GM08714 (cell line): ENCODE data around the gene TPPP3.

Experiments
- H3K4me3 ChIP-seq: fragments of 200-500 bp; sonication (Bioruptor generic); 2 replicates; pipeline ENCODE4 v1.5.1; 2014; ENCODE audit warnings: mild to moderate bottlenecking, low read length, inconsistent platforms
- ZNF274 ChIP-seq: IDR thresholded peaks from 2 replicates; pipeline ENCODE4 v1.6.1; 2012; ENCODE audit warnings: mild to moderate bottlenecking, low read depth, low read length

TPPP3 gene

GRCh38 chr16:67393111-67393787 lies at the start of gene TPPP3:
Gene TPPP3, minus strand, starts transcription at chr16:67393498. Its CDS starts 2,387 bp downstream, at chr16:67391111.
- no peak for TF ChIP-seq ZNF274
- H3K4me3 ChIP-seq = no peak within 1 kb of the TSS

DNA sequence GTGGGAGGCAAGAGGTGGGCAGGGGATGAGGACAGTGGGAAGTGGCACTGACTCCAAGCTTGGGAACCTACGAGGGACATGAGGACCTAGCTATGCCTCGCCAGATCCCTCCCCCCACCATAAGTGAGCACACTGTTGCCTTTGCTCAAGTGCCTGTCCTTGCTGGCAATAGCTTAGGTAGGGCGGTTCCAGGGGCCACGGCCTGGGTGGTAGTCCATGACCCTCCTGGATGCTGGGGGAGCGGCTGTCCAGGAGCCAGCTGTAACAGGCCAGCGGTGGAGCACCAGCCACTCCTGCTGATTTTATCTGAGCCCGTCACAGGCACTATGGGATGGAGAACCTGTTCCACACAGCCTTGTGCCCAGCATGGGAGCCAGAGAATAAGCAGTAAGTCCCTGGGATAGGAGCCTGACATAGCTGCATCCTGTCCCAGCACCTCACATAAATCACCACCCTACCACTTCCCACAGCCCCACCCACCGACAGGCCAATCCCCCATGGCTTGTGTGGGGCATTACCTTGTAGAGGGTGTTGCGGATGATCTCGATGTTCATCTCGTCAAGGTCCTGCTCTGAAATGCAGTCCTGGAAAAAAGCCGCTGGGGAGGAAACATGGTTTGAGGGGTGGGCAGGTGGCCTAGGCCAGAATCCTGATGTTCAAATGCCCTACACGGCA lies 49.4 kb upstream of the TPPP3 start:
- no peak overlapping the region for H3K4me3 ChIP-seq
- TF ChIP-seq ZNF274 = no peak

- H3K4me3 ChIP-seq = no peak overlapping the region
- TF ChIP-seq ZNF274 = no peak
Observed at GRCh38 chr16:67441907-67442306, 48.6 kb upstream of the TPPP3 start.

GRCh38 chr16:67441271-67441753 lies 48.0 kb upstream of the TPPP3 start:
- H3K4me3 ChIP-seq = no peak overlapping the region
- no peak for TF ChIP-seq ZNF274

- H3K4me3 ChIP-seq = no peak overlapping the region
- TF ChIP-seq ZNF274 = no peak
Observed at GRCh38 chr16:67438824-67439393, 45.6 kb upstream of the TPPP3 start.

DNA sequence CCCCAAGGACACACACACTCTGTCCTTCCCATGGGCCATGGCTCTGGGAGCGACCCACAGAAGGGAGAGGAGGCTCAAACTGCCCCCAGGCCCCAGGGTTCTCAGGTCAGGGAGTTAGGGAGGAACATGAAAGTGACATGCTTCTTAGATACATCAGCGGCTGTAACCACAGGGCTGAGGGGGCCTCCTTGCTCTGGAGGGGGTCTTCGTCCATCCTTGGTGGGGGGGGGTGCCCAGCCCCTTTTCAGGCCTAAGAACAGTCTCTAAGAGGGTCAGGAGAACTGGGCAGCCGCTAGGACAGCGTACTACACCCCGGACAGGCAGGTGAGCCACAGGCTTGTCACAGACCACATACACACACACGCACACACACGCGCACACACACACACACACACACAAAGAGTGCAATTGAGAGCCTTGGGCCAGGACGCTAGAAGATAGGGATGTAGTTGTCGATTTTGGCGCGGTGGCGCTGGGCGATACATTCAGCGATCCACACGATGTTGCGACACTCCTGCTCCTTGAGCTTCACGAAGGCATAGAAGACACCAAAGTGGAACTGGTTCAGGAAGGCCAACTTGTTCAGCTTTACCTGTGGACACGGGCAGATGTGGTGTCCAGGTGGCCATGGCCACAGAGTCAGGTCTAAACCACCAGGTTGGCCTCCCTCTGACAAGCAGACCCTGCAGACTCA lies 44.9 kb upstream of the TPPP3 start:
- no peak overlapping the region for H3K4me3 ChIP-seq
- no peak for TF ChIP-seq ZNF274

DNA sequence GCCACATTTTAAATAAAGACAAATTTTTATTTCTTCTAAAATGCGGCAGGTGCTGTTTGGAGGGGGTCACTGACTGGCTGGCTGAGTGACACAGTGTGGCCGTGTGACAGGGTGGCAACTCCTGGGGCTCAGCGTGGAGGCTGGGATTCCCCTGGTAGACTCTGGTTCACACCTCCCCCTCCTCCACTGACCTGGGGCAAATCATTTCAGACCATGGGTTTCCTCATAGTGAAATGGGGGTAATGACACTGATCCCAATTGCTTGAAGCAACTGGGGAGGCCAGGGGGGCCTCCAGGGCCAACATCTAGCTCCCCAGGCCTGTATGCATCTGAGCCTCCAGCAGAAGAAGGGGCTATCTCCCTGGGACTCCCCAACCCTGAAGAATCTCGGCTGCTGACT lies 44.2 kb upstream of the TPPP3 start:
- TF ChIP-seq ZNF274 = no peak
- H3K4me3 ChIP-seq = no peak overlapping the region

DNA sequence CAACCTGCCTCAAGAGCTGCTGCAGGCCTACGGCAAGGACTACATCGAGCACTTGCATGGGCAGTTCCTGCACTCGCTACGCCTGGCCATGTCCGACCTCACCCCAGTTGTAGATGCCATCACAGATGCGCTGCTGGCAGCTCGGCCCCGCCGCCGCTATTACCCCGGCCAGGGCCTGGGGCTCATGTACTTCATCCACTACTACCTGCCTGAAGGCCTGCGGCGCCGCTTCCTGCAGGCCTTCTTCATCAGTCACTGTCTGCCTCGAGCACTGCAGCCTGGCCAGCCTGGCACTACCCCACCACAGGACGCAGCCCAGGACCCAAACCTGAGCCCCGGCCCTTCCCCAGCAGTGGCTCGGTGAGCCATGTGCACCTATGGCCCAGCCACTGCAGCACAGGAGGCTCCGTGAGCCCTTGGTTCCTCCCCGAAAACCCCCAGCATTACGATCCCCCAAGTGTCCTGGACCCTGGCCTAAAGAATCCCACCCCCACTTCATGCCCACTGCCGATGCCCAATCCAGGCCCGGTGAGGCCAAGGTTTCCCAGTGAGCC lies 43.4 kb upstream of the TPPP3 start:
- no peak overlapping the region for H3K4me3 ChIP-seq
- TF ChIP-seq ZNF274 = no peak

DNA sequence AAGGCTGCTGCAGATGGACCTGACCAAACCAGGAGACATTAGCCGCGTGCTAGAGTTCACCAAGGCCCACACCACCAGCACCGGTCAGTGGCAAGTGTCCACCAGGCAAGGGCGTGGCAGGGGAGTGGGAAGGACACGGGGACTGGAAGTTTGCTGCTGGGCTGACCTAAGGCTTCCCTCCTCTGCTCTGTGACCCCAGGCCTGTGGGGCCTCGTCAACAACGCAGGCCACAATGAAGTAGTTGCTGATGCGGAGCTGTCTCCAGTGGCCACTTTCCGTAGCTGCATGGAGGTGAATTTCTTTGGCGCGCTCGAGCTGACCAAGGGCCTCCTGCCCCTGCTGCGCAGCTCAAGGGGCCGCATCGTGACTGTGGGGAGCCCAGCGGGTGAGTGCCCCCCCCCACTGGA lies 42.5 kb upstream of the TPPP3 start:
- no peak overlapping the region for H3K4me3 ChIP-seq
- no peak for TF ChIP-seq ZNF274

DNA sequence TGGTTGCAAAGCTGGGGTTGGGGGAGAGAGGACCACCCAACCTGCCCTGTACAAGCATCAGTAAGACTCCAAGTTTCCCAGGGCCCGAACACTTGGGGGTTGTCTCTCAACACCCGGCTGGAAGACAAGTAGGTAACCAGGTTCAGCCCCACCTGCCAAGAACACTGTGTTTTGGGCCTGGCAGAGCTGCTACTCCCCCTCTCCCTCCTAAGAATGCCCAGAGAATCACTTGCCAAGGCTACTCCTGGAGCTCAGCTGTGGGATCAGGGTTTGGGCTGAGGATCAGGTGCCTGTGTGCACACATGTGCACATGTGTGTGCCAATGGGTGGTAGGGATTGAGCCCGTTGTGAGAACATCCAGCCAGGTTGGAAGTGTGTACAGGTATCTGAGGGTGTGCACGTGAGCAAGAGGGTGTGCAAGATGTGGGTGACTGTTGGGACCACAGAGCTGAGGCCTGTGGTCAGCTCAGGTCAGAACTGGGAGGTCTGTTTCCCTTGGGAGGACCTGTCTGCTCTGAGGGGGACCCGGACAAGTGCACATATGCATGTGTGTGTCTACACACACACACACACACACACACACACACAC lies 39.9 kb upstream of the TPPP3 start:
- TF ChIP-seq ZNF274 = no peak
- no peak overlapping the region for H3K4me3 ChIP-seq

DNA sequence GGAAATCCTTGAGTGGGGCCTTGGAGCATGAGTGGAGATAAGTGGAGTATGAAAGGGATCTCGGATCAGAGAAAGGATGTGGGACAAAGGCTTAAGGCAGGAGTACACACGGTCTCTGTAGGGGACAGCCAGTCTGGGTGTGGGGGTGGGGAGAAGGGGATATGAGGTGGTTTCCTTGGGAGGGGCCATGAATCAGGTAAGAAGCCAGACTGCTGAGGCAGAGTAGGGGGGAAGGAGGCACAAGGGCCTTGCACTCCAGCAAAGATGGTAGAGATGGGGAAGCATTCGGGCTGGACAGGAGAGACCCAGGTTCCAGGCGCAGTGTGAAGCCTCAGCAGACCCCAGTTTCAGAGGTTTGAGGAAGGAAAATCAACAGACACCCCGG lies 39.2 kb upstream of the TPPP3 start:
- H3K4me3 ChIP-seq = no peak overlapping the region
- no peak for TF ChIP-seq ZNF274

DNA sequence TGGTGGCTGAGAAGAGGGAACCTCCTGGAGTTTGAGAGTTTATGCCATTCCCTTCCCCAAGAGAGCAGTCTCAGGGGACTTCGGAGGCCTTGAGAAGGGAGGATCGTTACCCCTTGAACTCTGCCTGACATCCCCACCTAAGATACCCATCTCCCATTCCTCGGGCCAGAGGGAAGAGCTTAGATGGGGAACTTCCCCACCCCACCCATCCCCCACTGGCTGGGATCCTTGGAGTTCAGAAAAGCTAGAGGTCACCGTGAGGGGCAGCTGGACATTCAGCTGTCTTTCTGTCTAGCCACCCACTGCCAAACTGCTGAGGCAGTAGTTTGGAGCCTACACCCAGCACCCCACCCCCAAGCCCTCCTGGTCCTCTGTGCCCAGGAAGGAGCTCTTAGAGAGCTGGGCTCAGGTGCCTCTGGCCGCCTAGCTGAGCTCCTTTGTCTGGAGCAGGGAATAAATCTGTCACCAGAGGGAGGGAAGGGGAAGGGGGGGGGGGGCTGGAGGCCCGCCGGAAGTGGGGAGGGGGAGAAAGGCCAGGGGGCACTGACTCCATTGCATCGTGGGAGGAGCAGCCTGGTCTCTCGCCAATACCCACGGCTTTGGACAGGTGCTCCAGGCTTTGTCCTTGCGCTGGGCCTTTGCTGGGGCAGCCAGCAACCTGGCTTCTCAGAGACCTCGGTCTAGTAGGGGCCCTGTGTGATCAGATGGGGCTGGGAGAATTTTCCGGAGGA lies 38.6 kb upstream of the TPPP3 start:
- TF ChIP-seq ZNF274 = no peak
- H3K4me3 ChIP-seq = no peak overlapping the region

DNA sequence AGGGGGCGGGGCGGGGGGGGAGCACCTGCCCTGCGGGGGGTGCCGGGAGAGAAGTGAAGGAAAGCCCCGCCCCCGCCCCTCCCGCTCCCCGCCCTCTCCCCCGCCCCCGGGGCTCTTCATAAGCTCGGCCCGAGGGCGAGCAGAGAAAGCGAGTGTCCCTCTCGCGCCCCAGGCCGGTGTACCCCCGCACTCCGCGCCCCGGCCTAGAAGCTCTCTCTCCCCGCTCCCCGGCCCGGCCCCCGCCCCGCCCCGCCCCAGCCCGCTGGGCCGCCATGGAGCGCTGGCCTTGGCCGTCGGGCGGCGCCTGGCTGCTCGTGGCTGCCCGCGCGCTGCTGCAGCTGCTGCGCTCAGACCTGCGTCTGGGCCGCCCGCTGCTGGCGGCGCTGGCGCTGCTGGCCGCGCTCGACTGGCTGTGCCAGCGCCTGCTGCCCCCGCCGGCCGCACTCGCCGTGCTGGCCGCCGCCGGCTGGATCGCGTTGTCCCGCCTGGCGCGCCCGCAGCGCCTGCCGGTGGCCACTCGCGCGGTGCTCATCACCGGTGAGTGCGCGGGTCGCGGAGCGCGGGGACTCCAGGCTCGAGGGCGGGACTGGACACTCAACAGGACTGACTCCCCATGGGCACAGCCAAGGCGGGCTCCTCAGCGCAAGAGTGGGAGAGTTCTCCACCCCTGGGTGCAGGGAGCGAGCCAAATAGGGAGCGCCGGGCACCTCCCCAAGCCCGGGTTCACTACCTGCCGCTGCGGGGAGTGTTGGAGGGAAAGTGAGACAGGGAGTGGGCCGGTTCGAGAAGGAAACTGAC lies 37.9 kb upstream of the TPPP3 start, which contains the start of gene HSD11B2:
HSD11B2 (plus strand) TSS at position 145 of the 798 bp plus-strand sequence; CDS start at position 273, 128 bp downstream.
- no peak for TF ChIP-seq ZNF274
- H3K4me3 ChIP-seq = no peak within 1 kb of the TSS
